G401.6 (cell line): Measurements from ENCODE around the gene TMEM119.

ENCODE experiments used
- FAIRE-seq: peaks from 2 replicates; lab custom pipeline; 2012; peaks lifted over from hg19 to GRCh38; lab: Jason Lieb, UNC

TMEM119 gene

GRCh38 chr12:108616359-108616758 is 18.5 kb upstream of the TMEM119 start:
- no peak for FAIRE-seq

DNA sequence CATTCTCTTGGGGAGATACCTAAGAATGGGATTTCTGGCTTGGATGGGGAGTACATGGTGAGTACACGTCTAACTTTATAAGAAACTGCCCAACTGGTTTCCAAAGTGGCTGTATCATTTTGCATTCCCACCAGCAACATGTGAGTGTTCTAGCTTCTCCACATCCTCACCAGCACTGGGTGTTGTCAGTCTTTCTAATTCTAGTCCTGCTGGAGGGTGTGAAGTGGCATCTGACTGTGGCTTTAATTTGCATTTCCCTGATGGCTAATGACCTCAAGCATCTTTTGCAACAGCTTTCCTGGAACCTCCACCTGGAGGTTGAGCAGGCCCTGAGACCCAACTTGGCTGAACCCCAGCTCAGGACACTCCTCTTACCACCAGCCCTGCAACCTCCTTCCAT is 18.0 kb upstream of the TMEM119 start:
- no peak for FAIRE-seq

GRCh38 chr12:108614639-108615038 is 16.8 kb upstream of the TMEM119 start:
- FAIRE-seq: no peak

GRCh38 chr12:108614041-108614440 is 16.2 kb upstream of the TMEM119 start:
- no peak for FAIRE-seq

- FAIRE-seq: no peak
Observed at GRCh38 chr12:108613548-108613947, 15.7 kb upstream of the TMEM119 start.

DNA sequence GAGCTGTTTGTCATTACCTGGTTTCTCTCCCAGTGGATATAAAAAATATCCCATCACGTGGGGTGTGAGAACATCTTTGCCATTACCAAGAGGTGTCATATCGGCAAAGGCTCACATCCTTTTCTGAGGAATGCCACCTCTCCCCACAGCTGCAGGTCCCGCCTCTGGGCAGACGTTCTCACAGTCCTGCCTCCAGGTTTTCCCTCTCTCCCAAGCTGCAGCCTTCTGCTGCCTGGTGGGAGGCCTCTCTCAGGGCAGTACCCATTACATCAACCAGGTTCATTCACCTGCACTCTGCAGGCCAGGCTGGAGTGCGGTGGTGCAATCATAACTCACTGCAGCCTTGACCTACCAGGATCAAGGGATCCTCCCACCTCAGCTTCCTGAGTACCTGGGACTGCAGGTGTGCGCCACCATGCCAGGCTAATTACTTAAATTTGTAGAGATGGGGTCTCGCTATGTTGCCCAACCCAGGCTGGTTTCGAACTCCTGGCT is 15.0 kb upstream of the TMEM119 start:
- FAIRE-seq: no peak

- no peak for FAIRE-seq
Observed at GRCh38 chr12:108611884-108612415, 14.1 kb upstream of the TMEM119 start.

DNA sequence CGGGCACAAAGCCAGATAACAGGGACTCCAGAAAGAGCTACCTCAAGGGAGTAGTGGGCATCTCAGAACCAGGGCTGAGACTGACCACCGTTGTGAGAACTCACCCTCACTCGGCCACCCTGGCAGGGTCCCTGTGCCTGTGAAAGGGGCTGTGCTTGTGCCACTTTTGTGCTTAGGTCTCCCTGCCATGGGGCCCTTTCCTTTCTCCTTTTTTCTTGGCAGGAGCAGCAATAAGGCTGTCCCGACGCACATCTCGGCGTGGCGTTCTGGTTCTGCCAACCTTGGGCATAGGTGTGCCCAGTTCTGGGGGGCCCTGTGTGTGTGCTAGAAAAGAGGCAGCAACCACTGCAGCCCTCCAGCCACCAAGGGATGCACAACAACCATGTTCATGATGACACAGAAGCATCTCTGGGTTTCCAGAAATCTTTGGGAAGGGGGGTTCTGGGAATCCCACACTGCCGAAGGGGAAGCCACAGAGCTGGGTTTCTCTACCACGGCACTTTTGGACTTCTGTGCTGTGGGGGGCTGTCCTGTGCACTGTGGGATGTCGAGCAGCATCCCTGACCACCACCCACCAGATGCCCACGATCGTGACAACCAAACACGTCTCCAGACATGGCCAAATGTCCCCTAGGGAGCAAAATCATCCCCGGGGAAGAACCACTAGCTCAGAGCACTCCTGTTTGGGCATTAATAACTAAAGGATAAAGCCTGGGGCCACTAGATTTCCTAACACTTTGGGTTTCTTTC is 13.1 kb upstream of the TMEM119 start:
- FAIRE-seq: no peak

- FAIRE-seq: no peak
Observed at GRCh38 chr12:108610336-108610815, 12.5 kb upstream of the TMEM119 start.

DNA sequence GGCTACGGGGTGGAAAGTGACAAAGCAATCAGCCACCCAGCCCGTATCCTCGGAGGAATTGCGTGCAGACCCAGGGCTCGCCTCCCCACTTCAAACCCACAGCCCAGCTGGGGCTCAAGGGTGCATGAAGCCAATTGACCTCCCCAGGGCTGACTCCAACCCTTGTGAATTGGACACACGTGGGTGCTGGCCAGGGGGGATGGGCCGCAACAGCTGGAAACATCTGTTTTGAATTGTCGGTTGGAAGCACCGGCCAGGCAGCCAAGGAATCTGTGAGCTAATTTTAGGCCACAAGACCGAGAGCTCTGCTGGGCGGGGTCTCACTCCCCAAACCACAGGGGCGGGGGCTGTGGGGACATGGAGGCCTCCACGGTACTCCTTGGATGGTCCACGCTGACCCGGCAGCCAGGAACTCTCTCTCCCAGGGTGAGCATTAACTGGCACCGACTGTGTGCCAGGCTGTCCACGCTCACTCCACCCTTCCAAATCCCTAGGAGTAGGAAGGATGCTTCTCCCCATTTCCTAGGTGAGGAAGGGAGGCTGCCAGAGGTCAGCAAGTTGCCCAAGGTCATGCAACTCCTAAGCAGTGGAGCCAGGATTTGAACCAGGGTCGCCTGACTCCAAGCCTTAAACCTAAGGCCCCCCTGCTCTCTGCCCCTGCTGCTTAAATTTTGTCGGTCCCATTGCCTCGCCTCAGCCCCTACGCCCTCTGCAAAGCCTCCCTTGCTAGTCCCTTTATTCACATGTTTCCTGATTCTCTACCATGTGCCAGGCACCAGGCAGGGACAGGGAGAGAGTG is 11.9 kb upstream of the TMEM119 start:
- FAIRE-seq: no peak

GRCh38 chr12:108608616-108609015 is 10.7 kb upstream of the TMEM119 start:
- no peak for FAIRE-seq

- FAIRE-seq: no peak
Observed at GRCh38 chr12:108607981-108608600, 10.2 kb upstream of the TMEM119 start.

- FAIRE-seq: no peak
Observed at GRCh38 chr12:108606492-108606891, 8.6 kb upstream of the TMEM119 start.

GRCh38 chr12:108605690-108606406 is 8.0 kb upstream of the TMEM119 start:
- FAIRE-seq: no peak

GRCh38 chr12:108605000-108605689 is 7.3 kb upstream of the TMEM119 start:
- FAIRE-seq: no peak

GRCh38 chr12:108604208-108604941 is 6.5 kb upstream of the TMEM119 start:
- no peak for FAIRE-seq

DNA sequence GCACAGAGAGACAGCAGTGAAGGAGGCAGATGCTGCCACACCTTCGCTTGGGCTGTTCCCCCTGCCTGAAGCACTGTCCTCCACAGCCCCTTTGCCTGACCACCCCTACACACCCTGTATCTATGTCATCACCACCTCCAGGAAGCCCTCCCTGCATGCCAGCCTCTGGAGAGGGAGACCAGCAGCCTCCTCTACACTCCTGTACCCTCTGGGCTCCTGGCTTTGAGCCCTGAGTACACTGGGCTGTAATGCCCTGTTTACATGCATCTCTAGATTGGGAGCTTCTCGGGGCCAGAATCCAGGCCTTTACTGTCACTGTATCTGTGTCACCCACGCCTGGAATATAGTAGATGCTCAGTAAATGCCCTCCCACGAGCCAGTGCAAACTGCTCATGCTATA is 5.9 kb upstream of the TMEM119 start:
- FAIRE-seq: no peak

DNA sequence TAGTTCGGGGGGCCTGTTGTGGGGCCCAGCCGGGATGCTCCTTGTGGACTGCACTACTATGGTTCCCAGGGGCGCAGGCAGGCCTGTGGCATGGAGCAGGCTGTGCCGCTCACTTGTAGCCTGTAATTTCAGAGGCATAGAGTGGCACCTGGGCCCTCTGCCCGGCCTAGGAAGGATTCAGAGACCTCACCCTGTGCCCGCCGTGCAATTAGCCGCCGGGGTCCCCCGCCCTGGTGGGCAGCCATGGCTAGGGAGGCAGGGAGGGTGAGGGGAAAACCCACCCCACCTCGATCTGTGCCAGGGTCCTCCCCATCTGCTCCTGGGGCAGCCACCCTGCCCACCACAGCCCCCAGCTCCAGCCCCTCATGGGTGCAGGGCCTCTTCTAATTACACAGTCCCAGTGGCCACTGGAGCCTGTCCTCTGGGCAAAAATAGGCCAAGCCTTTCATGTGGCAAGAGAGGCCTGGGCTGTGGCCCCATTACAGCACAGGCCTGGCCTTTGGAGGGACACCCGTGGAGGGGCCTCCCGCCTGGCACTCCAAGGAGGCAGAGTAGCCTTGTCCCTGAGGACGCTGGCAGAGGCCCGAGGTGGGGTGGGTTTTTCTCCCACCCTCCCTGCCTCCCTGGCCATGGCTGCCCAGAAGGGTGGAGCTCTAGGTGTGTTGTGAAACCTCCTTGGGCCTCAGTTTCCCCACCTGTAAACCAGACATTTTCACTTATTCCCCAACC is 5.3 kb upstream of the TMEM119 start:
- FAIRE-seq: no peak

GRCh38 chr12:108602209-108602705 is 4.4 kb upstream of the TMEM119 start:
- no peak for FAIRE-seq

GRCh38 chr12:108600702-108601007 is 2.8 kb upstream of the TMEM119 start:
- no peak for FAIRE-seq
